Measurements from ENCODE around the gene APRT. TPM values are rescaled to one million over a fixed set of nuclear protein-coding genes. Genes with fewer than 3 reads are reported as not detected.

APRT gene, protein sequence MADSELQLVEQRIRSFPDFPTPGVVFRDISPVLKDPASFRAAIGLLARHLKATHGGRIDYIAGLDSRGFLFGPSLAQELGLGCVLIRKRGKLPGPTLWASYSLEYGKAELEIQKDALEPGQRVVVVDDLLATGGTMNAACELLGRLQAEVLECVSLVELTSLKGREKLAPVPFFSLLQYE
- total RNA-seq, result 100 to 1,000 TPM; 314 TPM

DNA sequence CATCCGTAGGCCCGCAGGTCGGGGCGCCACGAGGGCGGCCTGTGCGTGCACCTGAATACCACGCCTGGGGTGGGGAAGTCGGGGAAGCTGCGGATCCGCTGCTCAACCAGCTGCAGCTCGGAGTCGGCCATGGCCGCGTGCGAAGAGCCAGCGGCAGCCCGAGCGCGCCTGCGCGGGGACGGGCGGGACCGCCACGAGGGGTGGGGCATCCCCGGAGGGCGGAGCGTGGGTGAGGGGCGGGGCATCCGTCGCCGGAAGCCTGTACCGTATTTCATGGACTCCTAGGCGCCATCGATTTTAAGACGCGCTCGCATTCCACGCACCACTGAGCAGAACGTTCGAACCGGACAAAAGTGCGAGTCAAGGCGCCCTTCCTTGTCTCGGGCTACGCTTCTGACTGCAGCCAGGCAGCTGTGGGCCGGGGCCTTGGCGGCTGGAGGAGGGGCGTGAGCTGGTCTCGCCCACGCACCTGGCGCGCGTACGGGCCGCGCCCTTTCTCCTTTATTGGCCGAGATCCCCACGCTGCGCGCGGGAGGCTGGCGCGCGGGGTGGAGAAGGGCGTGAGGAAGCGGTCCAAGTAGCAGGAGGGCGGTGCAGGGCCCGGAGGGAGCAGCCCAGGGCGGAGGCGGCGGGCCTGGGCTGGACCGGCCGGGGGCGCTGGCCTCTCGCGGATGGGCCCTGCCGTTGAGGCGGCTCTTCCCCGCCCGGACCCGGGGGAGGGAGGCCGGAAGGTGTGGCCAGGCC, at the start of gene APRT:
APRT (minus strand) TSS at position 160 of the 744 bp plus-strand sequence; CDS start at position 131, 29 bp downstream.
- no peaks in the 10 kb centered on the region for H3K9me3 Mint-ChIP-seq
- CTCF ChIA-PET, result interaction anchor here (0.6 to 8.0 kb wide), 10 partner anchors 9 to 755 kb away, joined by 3 to 45 read pairs (median 3); partner anchors contain the start of genes GALNS and TRAPPC2L
- H3K27me3 Mint-ChIP-seq (ENCODE audit: low read depth), result no peaks in the 10 kb centered on the region
- peaks cover 27% of the 10 kb centered on the region for H3K4me1 Mint-ChIP-seq (ENCODE audit: low read depth)
- peaks cover 34% of the 10 kb centered on the region for H3K36me3 Mint-ChIP-seq (ENCODE audit: low read depth)
- peak within 1 kb of the TSS; percentile 97 for H3K4me3 Mint-ChIP-seq
- peak within 1 kb of the TSS; percentile 97 for H3K27ac Mint-ChIP-seq
- intact Hi-C loops (cut with micrococcal nuclease), result loop anchor here (1.0 to 5.0 kb wide), 8 partner anchors 9 to 405 kb away; partner anchors contain the start of genes CDH15, CDT1, TRAPPC2L and ZNF778
- peak; percentile 97 for DNase-seq

DNA sequence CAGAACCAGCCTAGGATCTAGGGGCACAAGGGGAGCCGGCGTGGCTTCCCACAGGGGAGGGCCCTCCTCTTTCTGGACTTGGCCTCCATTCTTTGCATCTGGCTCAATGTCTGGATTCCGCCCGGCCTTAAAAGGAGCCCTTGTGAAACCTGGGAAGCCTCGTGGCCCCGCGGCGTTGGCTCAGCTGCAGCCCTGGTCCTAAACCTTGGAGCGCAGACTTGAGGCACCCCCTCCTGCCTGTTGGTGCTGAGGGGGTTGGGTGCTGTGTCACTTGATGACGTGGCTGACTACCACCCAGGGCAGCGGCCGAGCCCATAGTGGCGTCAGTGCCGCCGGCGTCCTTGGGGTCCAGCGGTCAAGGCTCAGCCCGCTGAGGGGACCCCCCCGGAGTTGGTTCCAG, 49.6 kb upstream of the APRT start:
- Mint-ChIP-seq H3K4me3 (no peak overlapping the region), H3K27ac (no peak overlapping the region), H3K36me3 (ENCODE audit: low read depth) (no peaks in the 10 kb centered on the region), H3K27me3 (ENCODE audit: low read depth) (no peaks in the 10 kb centered on the region), H3K4me1 (ENCODE audit: low read depth) (peaks cover 13% of the 10 kb centered on the region), H3K9me3 (no peaks in the 10 kb centered on the region)
- intact Hi-C loops (cut with micrococcal nuclease), result no loop called here
- CTCF ChIA-PET, result no interaction called here
- DNase-seq, result no peak

DNA sequence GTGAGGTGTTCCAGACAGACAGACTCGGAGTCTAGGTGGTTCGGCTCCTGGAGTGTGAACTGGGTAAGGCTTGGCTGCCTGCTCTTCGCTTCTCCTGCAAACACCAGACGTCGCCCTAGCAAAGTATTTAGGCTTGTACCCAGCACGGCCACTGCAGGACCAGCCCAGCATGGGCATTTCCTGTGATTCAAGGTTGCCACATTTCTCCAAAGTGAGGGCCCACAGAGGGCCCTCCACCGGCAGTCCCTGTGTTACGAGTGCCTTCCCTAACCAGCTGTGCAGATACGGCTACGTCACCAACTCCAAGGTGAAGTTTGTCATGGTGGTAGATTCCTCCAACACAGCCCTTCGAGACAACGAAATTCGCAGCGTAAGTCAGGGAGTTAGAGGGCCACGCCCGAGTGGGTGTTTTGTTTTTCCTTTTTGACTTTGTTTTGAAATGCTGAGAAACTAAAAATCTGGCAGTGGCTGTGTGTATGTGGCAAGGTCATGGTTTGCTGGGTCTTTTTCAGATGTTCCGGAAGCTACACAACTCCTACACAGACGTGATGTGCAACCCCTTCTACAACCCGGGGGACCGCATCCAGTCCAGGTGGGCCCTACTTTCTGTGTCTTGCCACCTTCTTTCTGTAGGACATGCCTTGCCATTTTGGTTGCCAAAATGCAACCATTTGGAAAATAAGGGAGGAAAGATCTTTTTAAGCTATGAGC, 47.8 kb upstream of the APRT start:
- Mint-ChIP-seq H3K27ac (no peak overlapping the region), H3K27me3 (ENCODE audit: low read depth) (no peaks in the 10 kb centered on the region), H3K36me3 (ENCODE audit: low read depth) (no peaks in the 10 kb centered on the region), H3K4me3 (no peak overlapping the region), H3K9me3 (no peaks in the 10 kb centered on the region), H3K4me1 (ENCODE audit: low read depth) (peaks cover 23% of the 10 kb centered on the region)
- CTCF ChIA-PET, result interaction anchor here (1.0 to 2.9 kb wide), 2 partner anchors 12 to 44 kb away, joined by 3 to 45 read pairs; partner anchors contain the start of gene APRT
- DNase-seq, result no peak
- intact Hi-C loops (cut with micrococcal nuclease), result no loop called here

DNA sequence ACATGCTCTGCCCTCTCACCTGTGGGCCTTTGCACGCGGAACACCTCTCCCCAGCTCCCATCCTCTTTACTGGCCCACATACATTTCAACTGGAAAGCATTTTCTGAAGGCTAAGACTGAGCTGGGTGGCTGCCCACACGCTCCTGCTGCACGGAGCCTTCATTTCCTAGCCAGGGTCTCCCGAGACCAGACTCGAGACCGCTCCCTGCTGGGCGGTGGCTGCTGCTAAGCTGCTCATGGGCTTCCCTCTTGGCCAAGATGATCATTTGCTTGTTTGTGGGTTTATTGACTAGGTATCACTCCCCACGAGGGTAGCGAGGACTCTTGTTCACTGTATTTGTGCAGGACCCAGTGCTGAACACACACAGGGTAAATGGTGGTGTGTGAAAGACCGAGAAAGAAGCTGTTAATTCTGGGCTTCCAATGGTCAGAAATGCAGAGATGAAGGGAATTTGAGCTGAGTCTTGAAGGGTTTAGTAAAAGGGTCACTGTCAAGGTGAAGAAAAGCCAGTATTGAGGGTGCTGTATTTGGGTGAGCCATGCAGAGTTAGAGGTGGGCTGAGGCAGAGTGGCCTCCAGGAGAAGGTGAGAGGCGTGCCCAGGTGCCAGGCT, 46.1 kb upstream of the APRT start:
- Mint-ChIP-seq H3K27me3 (ENCODE audit: low read depth) (no peaks in the 10 kb centered on the region), H3K4me3 (peak overlapping the region; percentile 88), H3K4me1 (ENCODE audit: low read depth) (peaks cover 23% of the 10 kb centered on the region), H3K27ac (peak overlapping the region; percentile 48), H3K36me3 (ENCODE audit: low read depth) (no peaks in the 10 kb centered on the region), H3K9me3 (no peaks in the 10 kb centered on the region)
- DNase-seq, result peak; percentile 75
- CTCF ChIA-PET, result interaction anchor here (0.6 to 2.9 kb wide), 14 partner anchors 11 to 358 kb away, joined by 3 to 45 read pairs (median 4); partner anchors contain the start of gene APRT
- intact Hi-C loops (cut with micrococcal nuclease), result loop anchor here (1.0 to 2.0 kb wide), 6 partner anchors 46 to 702 kb away; partner anchors contain the start of genes CDT1, CTU2, RNF166 and RPL13

DNA sequence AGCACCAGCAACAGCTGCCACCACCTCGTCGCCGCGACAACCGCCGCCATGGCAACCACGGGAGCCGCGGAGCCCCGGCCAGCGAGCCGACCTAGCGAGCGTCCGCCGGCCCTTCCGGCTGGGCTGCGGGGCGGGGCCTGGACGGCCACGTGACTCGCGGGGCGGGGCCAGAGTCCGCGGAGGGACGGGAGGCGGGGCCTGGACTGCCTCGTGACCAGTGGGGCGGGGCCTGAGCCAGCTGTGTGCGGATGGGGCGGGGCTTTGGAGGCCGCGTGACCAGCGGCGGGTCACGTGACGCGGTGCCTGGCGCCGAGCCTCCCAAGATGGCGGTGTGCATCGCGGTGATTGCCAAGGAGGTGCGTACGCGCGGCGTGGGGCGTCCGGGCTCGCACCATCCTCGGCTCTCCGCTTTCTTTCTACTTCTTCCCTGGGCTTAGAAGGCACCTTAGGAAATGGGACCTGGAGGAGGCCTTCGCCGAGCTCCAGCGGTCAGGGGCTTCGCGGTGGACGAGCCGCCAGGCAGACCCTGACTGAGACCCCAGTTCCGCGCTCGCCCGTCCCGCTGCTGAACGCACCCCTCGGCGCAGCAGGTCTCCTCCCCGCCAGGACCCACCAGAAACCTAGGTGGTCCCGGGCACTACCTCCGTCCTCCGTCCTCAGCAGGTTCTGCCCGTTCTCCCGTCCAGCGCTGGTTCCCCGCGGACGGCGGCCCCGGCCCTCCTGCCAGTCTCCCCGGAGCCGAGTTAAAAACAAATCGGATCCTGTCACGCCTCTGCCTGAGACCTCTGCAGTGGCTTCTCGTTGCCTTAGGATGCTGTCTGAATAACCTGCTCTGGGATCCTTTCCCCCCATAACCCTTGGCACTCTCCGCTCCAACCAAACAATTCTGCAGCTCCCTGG, 45.4 kb upstream of the APRT start, which contains the start of the genes GALNS and TRAPPC2L:
GALNS (minus strand) TSS at position 120 of the 900 bp plus-strand sequence; CDS start at position 50, 70 bp downstream.
TRAPPC2L (plus strand) TSS at position 300 of the 900 bp plus-strand sequence; CDS start at position 324, 24 bp downstream.
- no peaks in the 10 kb centered on the region for H3K36me3 Mint-ChIP-seq (ENCODE audit: low read depth)
- CTCF ChIA-PET, result interaction anchor here (0.6 to 2.9 kb wide), 12 partner anchors 42 to 359 kb away, joined by 3 to 45 read pairs (median 5); partner anchors contain the start of gene APRT
- peaks cover 23% of the 10 kb centered on the region for H3K4me1 Mint-ChIP-seq (ENCODE audit: low read depth)
- no peaks in the 10 kb centered on the region for H3K27me3 Mint-ChIP-seq (ENCODE audit: low read depth)
- intact Hi-C loops (cut with micrococcal nuclease), result loop anchor here (1.0 to 2.0 kb wide), 6 partner anchors 45 to 703 kb away; partner anchors contain the start of genes CDT1, CTU2, RNF166 and RPL13
- no peaks in the 10 kb centered on the region for H3K9me3 Mint-ChIP-seq
- H3K27ac Mint-ChIP-seq, result peak within 1 kb of the TSS; percentile 63
- H3K4me3 Mint-ChIP-seq, result peak within 1 kb of the TSS; percentile 88
- peak; percentile 99 for DNase-seq

DNA sequence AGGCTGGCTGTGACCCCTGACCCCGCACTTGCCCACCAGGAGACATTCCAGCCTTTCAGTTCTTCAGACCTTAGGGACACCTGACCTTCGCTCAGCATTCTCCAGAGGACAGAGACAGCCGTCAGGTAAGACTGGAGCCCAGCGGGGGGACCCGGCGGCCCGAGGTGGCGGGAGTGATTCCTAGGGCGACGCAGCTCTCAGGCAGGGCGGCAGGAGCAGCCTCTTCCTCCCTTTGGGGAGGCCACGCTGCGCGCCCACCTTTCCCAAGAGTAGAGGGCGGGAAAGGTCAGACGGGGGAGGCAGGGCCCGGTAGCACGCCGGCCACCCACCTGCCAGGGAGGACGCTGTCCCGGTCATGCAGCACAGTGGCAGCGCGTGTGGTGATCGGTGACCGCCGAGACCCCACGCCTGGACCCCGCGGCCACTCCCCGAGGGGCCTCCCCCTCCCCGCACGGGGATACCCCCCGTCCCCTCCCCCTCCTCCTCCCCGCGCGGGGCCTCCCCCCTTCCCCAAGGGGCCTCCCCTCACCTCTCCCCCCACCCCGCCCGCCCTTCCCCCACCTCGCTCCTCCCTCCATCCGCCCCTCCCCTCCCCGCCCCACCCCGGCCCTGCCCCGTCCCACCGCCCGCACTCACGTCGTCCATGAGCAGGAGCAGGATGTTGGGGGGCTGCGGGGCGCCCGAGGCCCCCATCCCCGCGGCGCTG, 44.5 kb upstream of the APRT start:
- Mint-ChIP-seq H3K27ac (no peak overlapping the region), H3K4me1 (ENCODE audit: low read depth) (peaks cover 23% of the 10 kb centered on the region), H3K4me3 (peak overlapping the region; percentile 88), H3K9me3 (no peaks in the 10 kb centered on the region), H3K36me3 (ENCODE audit: low read depth) (no peaks in the 10 kb centered on the region), H3K27me3 (ENCODE audit: low read depth) (no peaks in the 10 kb centered on the region)
- intact Hi-C loops (cut with micrococcal nuclease), result loop anchor here (2.0 kb wide), 2 partner anchors 53 to 73 kb away; partner anchors contain the start of gene CDT1
- DNase-seq, result peak; percentile 6
- CTCF ChIA-PET, result interaction anchor here (1.4 to 2.9 kb wide), 3 partner anchors 41 to 360 kb away, joined by 3 to 45 read pairs (median 5); partner anchors contain the start of gene APRT

DNA sequence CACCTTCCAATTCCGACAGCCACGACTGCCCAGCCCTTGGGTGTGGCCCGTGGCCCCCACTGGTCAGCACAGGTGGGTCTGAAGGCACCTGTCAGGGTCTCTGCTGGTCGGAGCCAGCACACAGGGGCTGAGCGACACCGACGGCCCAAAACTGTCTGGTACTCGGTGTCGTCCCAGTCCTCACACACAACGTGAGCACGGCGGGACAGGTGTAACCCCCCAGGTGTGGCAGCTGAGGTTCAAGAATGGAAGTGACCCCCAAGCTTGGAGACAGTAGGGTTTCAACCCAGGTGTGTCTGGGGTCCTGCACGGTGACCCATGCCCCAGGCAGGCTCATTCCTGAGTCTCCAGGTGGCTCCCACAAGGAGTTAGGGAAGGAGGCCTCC, 44.0 kb upstream of the APRT start:
- DNase-seq, result no peak
- Mint-ChIP-seq H3K4me1 (ENCODE audit: low read depth) (peaks cover 23% of the 10 kb centered on the region), H3K4me3 (peak overlapping the region; percentile 68), H3K27ac (no peak overlapping the region), H3K27me3 (ENCODE audit: low read depth) (no peaks in the 10 kb centered on the region), H3K36me3 (ENCODE audit: low read depth) (no peaks in the 10 kb centered on the region), H3K9me3 (no peaks in the 10 kb centered on the region)
- intact Hi-C loops (cut with micrococcal nuclease), result loop anchor here (2.0 kb wide), 2 partner anchors 53 to 73 kb away; partner anchors contain the start of gene CDT1
- CTCF ChIA-PET, result no interaction called here

DNA sequence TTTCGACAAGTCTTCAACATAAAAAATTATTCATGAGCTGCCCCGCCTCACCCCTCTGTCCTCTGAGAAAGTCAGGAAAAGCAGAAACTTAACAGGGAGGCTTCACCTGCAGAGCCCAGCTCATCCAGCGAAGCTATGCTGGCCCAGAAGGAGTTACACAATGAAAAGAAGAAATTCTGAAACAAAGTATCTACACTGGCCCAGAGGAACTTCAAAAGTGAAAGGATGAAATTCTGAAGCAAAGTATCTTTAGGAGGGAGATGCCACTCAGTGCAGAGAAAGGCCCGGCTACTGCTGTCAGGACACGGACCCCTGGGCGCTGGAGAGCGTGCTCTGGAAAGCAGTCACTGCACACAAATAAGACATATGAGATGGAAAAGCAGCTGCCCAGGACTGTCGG, 43.4 kb upstream of the APRT start:
- Mint-ChIP-seq H3K4me1 (ENCODE audit: low read depth) (peaks cover 23% of the 10 kb centered on the region), H3K4me3 (peak overlapping the region; percentile 41), H3K36me3 (ENCODE audit: low read depth) (no peaks in the 10 kb centered on the region), H3K9me3 (no peaks in the 10 kb centered on the region), H3K27me3 (ENCODE audit: low read depth) (no peaks in the 10 kb centered on the region), H3K27ac (no peak overlapping the region)
- intact Hi-C loops (cut with micrococcal nuclease), result no loop called here
- CTCF ChIA-PET, result no interaction called here
- no peak for DNase-seq

DNA sequence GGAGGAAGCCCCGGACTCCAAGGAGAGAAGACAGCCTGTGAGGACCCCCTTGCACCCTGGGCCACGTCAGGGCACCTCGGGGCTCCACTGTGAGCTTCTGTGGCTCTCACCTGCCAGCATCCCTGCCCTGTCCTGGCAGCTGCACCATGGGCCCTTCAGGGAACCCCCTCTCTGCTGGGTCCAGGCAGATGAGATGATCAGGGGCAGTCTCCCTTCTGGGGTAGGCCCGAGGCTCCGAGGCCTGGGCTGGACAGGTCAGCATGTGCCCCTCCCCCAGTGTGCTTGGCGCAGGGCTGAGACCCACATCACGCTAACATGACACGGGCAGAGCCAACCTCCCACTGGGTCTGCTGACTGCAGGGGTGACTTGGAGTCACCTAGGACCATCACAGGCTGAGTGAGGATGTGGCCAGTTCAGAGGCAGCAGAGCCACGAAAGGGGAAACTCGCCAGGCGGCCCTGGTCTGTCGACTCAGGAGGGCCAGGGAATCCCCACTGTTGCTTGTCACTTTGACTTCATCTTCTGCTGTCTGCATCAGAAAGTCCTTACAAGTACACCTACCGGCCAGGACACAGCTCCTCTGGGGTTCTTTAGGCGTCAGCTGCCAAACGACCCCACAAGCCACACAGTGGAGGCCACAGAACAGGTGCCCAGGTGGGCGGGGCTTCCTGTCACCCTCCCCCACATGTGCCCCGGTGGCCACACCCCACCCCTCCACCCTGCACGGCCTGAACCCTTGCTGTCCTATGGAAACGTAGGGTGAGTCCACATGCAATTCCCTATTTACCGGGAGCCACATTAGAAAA, 42.8 kb upstream of the APRT start:
- intact Hi-C loops (cut with micrococcal nuclease), result no loop called here
- Mint-ChIP-seq H3K36me3 (ENCODE audit: low read depth) (no peaks in the 10 kb centered on the region), H3K4me1 (ENCODE audit: low read depth) (peaks cover 23% of the 10 kb centered on the region), H3K27me3 (ENCODE audit: low read depth) (no peaks in the 10 kb centered on the region), H3K4me3 (no peak overlapping the region), H3K27ac (no peak overlapping the region), H3K9me3 (no peaks in the 10 kb centered on the region)
- DNase-seq, result peak; percentile 8
- CTCF ChIA-PET, result no interaction called here

All from activated naive CD4-positive, alpha-beta T cell treated with anti-CD3 and anti-CD28 coated beads for 36 hours (primary cell).